Stimulated activated CD8-positive, alpha-beta memory T cell treated with anti-CD3 and anti-CD28 coated beads, Interleukin-4, amount 100 ng/mL, for 24 hours (primary cell): ENCODE measurements around the gene DHRS1.

Experiments used
- DNase-seq: peaks from one replicate; pipeline ENCODE4 v3.0.0-alpha.2; 2020; ENCODE audit warnings: low read depth

DHRS1 gene

GRCh38 chr14:24262821-24263733 is 36.5 kb downstream of the DHRS1 start, which contains the start of gene TGM1:
Gene TGM1 (minus strand): TSS chr14:24263177. CDS start chr14:24262352, 825 bp downstream.
- DNase-seq, result no peak

GRCh38 chr14:24261969-24262327 is 37.6 kb downstream of the DHRS1 start:
- no peak for DNase-seq

GRCh38 chr14:24261256-24261968 is 38.2 kb downstream of the DHRS1 start:
- DNase-seq, result no peak

- DNase-seq, result no peak
Measured at GRCh38 chr14:24260780-24261157, 38.8 kb downstream of the DHRS1 start.

GRCh38 chr14:24260026-24260779 is 39.4 kb downstream of the DHRS1 start:
- no peak for DNase-seq

GRCh38 chr14:24259282-24260025 is 40.1 kb downstream of the DHRS1 start:
- DNase-seq, result no peak

GRCh38 chr14:24258548-24259265 is 40.9 kb downstream of the DHRS1 start:
- no peak for DNase-seq

GRCh38 chr14:24258119-24258518 is 41.5 kb downstream of the DHRS1 start:
- no peak for DNase-seq

- no peak for DNase-seq
Measured at GRCh38 chr14:24256960-24257359, 42.6 kb downstream of the DHRS1 start.

- no peak for DNase-seq
Measured at GRCh38 chr14:24255931-24256711, 43.5 kb downstream of the DHRS1 start.

- no peak for DNase-seq
Measured at GRCh38 chr14:24255438-24255837, 44.1 kb downstream of the DHRS1 start.

GRCh38 chr14:24254630-24255392 is 44.8 kb downstream of the DHRS1 start:
- DNase-seq, result no peak

GRCh38 chr14:24253936-24254335 is 45.6 kb downstream of the DHRS1 start:
- DNase-seq, result no peak

- no peak for DNase-seq
Measured at GRCh38 chr14:24252289-24253124, 47.1 kb downstream of the DHRS1 start.

GRCh38 chr14:24251880-24252288 is 47.7 kb downstream of the DHRS1 start:
- no peak for DNase-seq

GRCh38 chr14:24250354-24250753 is 49.2 kb downstream of the DHRS1 start:
- no peak for DNase-seq

GRCh38 chr14:24249230-24250021 is 50.2 kb downstream of the DHRS1 start:
- no peak for DNase-seq

GRCh38 chr14:24247422-24247821 is 52.2 kb downstream of the DHRS1 start:
- no peak for DNase-seq
